Uterus (tissue), 4 donors: ENCODE data around the gene EIF2B5. TPM values are rescaled to one million over a fixed set of nuclear protein-coding genes. Genes with fewer than 3 reads are reported as not detected.
"Not testable (repeated sequence)": the region's sequence is repeated elsewhere in the genome, so short reads cannot be mapped to it uniquely, and the experiment has no call there.

Experiments used
- DNase-seq, 2 donors: peaks; one replicate each; pipeline ENCODE4 v3.0.0-alpha.2; 2019 to 2020
- H3K27ac ChIP-seq, 2 donors: fragments of 200-600 bp; sonication (generic); 1 replicate in 1 of 2; 2 replicates in 1 of 2; pipeline ENCODE4 v1.5.1; 2016 to 2018
- H3K27me3 ChIP-seq, 2 donors: fragments of 200-600 bp; sonication (generic); one replicate each; pipeline ENCODE4 v1.5.1; 2018 to 2019; ENCODE audit warnings: control low read depth in 1 of 2
- H3K36me3 ChIP-seq, 2 donors: fragments of 200-600 bp; sonication (generic); one replicate each; pipeline ENCODE4 v1.5.1; 2019; ENCODE audit warnings: control low read depth in 1 of 2
- H3K4me1 ChIP-seq, 2 donors: fragments of 200-600 bp; sonication (generic); one replicate each; pipeline ENCODE4 v1.5.1; 2018 to 2019; ENCODE audit warnings: control low read depth in 1 of 2
- H3K4me3 ChIP-seq, 2 donors: fragments of 200-600 bp; sonication (generic); 1 replicate in 1 of 2; 2 replicates in 1 of 2; pipeline ENCODE4 v1.5.1; 2018 to 2019; ENCODE audit warnings: mild to moderate bottlenecking in 1 of 2
- H3K9me3 ChIP-seq, 2 donors: fragments of 200-600 bp; sonication (generic); one replicate each; pipeline ENCODE4 v1.5.1; 2019; ENCODE audit warnings: control low read depth in 1 of 2
- POLR2A ChIP-seq, 2 donors: fragments of 450-650 bp; IDR thresholded peaks; one replicate each; pipeline ENCODE4 v1.6.1; 2016; ENCODE audit warnings: antibody characterized with exemption in 2 of 2, mild to moderate bottlenecking in 1 of 2, moderate library complexity in 1 of 2
- intact Hi-C: fragments of 100-400 bp; cut with DNase I; formaldehyde crosslinking; loops from one replicate; pipeline ENCODE4 v1.15.1; 2023; ENCODE audit warnings: low total_unique reads
- total RNA-seq, 4 donors: library from RNA; depleted of rRNA in 3 of 4; stranded (reverse); fragments of >200 nt in 3 of 4; gene quantifications; one replicate each; pipeline versions ENCODE4 v1.1.0 to v1.2.4, GENCODE V29; 2014 to 2023
- TF ChIP-seq, protein P1 (sequence below), 4 experiments: fragments of 200-600 bp in 2 of 4; fragments of 450-650 bp in 2 of 4; sonication (generic) in 2 of 4; IDR thresholded peaks; one replicate each; pipeline ENCODE4 v1.5.1; 2016 to 2019; ENCODE audit warnings: antibody characterized with exemption in 4 of 4, mild to moderate bottlenecking in 2 of 4, moderate library complexity in 1 of 4
- donor health status: DM: yes; HTN: yes; CAD: no.

The EIF2B5 gene
- total RNA-seq, 4 donors from 2014 or later, result 6.5 to 48.0 (median 32.3) TPM

DNA sequence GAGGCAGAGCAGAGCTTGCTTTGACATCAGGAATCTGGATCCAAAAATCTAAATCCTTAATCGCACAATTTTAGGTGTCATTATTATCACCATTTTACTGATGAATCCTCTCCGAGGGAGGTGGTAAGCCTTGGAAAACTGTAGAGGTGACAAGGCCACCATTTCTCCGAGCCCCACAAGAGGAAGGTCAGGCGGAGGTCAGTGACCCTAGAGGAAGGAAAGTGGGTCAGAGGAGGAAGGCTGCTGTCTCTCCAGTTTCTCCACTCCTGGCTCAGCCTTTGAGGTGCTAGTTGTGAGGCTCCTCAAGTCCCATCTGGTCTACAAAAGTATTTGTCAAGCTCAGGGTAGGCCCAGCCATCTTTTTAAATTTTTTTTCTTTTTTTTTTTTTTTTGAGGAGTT is 23.2 kb downstream of the EIF2B5 start:
- no peaks in the 10 kb centered on the region for H3K36me3 ChIP-seq
- no peak for TF ChIP-seq POLR2A (IDR thresholded peaks at IDR 0.05)
- TF ChIP-seq, protein P1, sequence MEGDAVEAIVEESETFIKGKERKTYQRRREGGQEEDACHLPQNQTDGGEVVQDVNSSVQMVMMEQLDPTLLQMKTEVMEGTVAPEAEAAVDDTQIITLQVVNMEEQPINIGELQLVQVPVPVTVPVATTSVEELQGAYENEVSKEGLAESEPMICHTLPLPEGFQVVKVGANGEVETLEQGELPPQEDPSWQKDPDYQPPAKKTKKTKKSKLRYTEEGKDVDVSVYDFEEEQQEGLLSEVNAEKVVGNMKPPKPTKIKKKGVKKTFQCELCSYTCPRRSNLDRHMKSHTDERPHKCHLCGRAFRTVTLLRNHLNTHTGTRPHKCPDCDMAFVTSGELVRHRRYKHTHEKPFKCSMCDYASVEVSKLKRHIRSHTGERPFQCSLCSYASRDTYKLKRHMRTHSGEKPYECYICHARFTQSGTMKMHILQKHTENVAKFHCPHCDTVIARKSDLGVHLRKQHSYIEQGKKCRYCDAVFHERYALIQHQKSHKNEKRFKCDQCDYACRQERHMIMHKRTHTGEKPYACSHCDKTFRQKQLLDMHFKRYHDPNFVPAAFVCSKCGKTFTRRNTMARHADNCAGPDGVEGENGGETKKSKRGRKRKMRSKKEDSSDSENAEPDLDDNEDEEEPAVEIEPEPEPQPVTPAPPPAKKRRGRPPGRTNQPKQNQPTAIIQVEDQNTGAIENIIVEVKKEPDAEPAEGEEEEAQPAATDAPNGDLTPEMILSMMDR (IDR thresholded peaks at IDR 0.05), result no peak
- peaks cover 4 to 27% of the 10 kb centered on the region in 2 donors for H3K4me1 ChIP-seq
- H3K27ac ChIP-seq, result peak overlapping the region in 1 of 2 donors; percentile 95
- DNase-seq, result no peak
- intact Hi-C loops, result no loop called here
- H3K27me3 ChIP-seq, result no peaks in the 10 kb centered on the region
- H3K4me3 ChIP-seq, result no peak overlapping the region
- H3K9me3 ChIP-seq, result no peaks in the 10 kb centered on the region

DNA sequence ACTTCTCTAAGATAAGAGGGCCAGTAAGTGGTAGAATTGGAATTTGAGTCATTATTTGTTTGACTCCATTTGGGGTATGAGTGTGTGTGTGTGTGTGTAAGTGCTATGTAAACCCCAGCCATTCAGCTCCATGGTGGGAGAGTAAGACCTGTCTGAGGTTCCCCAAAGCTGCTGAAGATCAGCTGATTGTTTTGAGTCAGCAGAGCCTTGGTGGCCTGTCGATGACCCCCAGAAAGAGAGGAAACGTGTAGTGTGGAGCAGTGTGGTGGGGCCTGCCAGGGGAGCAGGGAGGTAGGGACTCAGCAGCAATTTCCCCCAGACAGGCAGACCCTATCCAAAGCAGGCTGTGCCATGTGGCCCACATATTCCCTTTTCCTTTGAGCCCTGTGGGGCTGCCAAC is 25.3 kb downstream of the EIF2B5 start:
- no peaks in the 10 kb centered on the region for H3K36me3 ChIP-seq
- H3K4me1 ChIP-seq, result peaks cover 4 to 27% of the 10 kb centered on the region in 2 donors
- H3K4me3 ChIP-seq, result no peak overlapping the region

DNA sequence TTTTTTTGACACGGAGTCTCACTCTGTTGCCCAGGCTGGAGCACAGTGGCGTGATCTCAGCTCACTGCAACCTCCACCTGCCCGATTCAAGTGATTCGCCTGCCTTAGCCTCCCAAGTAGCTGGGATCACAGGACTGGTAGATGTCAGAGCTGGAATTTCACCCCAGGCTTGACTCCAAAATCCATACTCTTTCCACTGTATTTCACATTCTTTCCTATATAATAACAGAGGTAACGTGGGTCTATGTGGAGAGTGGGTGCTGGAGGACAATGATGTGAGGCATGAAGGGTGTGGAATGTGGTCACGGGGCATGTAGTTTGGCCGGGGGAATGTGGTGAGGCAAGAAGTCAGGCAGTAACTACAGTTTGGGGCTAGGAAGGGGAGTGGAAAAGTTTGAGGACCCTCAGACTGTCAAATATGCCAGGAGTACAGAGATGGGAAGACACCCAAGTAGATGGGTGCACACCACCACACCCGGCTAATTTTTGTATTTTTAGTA is 27.5 kb downstream of the EIF2B5 start:
- H3K27me3 ChIP-seq, H3K27ac ChIP-seq, H3K9me3 ChIP-seq, DNase-seq, intact Hi-C loops, H3K4me3 ChIP-seq, H3K36me3 ChIP-seq: not testable (repeated sequence)
- H3K4me1 ChIP-seq, result peaks cover 4 to 19% of the 10 kb centered on the region in 2 donors

More for the DNA sequence above, 25.3 kb downstream of the EIF2B5 start:
- TF ChIP-seq POLR2A (IDR thresholded peaks at IDR 0.05), result no peak
- TF ChIP-seq, protein P1 (IDR thresholded peaks at IDR 0.05), result no peak
- H3K9me3 ChIP-seq, result no peaks in the 10 kb centered on the region
- no peaks in the 10 kb centered on the region for H3K27me3 ChIP-seq
- DNase-seq, result no peak
- intact Hi-C loops, result no loop called here
- peak overlapping the region; percentile 11 to 79 for H3K27ac ChIP-seq

DNA sequence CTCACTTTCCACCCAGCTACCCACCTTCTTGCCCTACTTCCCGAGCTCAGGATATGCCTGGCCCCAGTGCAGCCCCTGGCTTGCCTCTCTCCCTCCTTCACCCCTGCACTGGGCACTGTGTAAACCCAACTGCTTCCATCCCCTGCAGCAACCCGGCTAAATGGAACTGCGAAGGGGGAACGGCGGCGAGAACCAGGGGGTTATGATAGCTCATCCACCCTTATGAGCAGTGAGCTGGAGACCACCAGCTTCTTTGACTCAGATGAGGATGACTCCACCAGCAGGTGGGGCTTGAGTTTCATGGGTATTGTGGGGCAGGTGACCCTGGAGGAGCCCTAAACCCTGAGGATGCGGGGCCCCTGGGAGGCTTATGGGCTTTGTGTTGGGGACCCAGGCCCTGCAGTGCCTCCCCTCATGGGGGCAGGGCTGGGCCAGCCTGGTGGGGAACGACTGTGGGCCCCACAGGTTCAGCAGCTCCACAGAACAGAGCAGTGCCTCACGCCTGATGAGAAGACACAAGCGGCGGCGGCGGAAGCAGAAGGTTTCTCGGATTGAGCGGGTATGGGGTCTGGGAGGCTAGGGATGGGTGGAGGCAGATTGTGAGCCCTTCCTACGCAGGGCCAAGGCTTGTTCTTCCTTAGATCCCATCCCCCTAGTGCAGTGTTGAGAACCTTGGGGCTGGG is 29.6 kb downstream of the EIF2B5 start:
- intact Hi-C loops, result no loop called here
- Histone ChIP-seq H3K9me3 (no peaks in the 10 kb centered on the region), H3K27me3 (no peaks in the 10 kb centered on the region), H3K4me1 (peaks cover 0 to 10% of the 10 kb centered on the region in 2 donors), H3K27ac (no peak overlapping the region), H3K4me3 (no peak overlapping the region), H3K36me3 (no peaks in the 10 kb centered on the region)
- TF ChIP-seq, protein P1 (IDR thresholded peaks at IDR 0.05), result no peak
- TF ChIP-seq POLR2A (IDR thresholded peaks at IDR 0.05), result no peak
- DNase-seq, result no peak

DNA sequence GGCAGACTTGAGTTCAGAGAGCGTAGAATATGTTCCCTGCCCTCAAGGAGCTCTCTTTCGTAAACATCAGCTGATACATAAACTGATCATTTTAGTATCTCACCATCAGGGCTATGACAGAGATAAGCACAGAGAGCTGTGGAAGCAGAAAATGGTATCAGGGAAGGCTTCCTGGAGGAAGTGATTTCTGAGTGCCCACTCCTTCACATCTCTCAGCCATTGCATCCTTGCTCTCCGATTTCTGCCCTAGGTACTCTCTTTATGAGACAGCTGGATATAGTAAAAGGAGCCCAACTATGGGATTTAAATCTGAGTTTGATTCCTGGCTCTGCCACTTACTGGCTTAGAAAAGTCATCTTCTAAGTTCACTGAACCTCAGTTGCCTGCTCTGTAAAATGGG is 30.4 kb downstream of the EIF2B5 start:
- H3K27ac ChIP-seq, result no peak overlapping the region

More for the DNA sequence above, 30.4 kb downstream of the EIF2B5 start:
- Histone ChIP-seq H3K9me3 (no peaks in the 10 kb centered on the region), H3K4me3 (no peak overlapping the region), H3K27me3 (no peaks in the 10 kb centered on the region), H3K4me1 (peaks cover 0 to 7% of the 10 kb centered on the region in 2 donors), H3K36me3 (no peaks in the 10 kb centered on the region)
- TF ChIP-seq, protein P1 (IDR thresholded peaks at IDR 0.05), result no peak
- TF ChIP-seq POLR2A (IDR thresholded peaks at IDR 0.05), result no peak
- DNase-seq, result no peak
- intact Hi-C loops, result no loop called here
